Mesenchymal stem cell (in vitro differentiated cells and primary cell): ENCODE results near the gene DNAJC3. TPM values are rescaled to one million over a fixed set of nuclear protein-coding genes. Genes with fewer than 3 reads are reported as not detected.
A peak's percentile ranks its signal among the peaks of the same experiment; 100 is the strongest.

Experiments used
- DNase-seq: peaks from one replicate; pipeline ENCODE4 v3.0.0-alpha.2; 2013
- H2AFZ ChIP-seq: one replicate; pipeline ENCODE4 v1.6.1; 2013; ENCODE audit warnings: low read depth, mild to moderate bottlenecking, control low read depth, inconsistent platforms, low read length, moderate library complexity
- H2AK5ac ChIP-seq: 2 replicates; pipeline ENCODE4 v1.6.1; 2013; ENCODE audit warnings: low read length, moderate library complexity, mild to moderate bottlenecking, inconsistent platforms; ENCODE audit not compliant: severe bottlenecking
- H2BK120ac ChIP-seq: one replicate; pipeline ENCODE4 v1.6.1; 2013; ENCODE audit warnings: low read depth, mild to moderate bottlenecking, inconsistent platforms, low read length, moderate library complexity
- H2BK12ac ChIP-seq, 2 experiments: one replicate each; pipeline ENCODE4 v1.6.1; 2013; ENCODE audit warnings: inconsistent platforms in 2 of 2, low read length in 2 of 2, mild to moderate bottlenecking in 2 of 2, moderate library complexity in 2 of 2, control low read depth in 1 of 2
- H2BK15ac ChIP-seq: one replicate; pipeline ENCODE4 v1.6.1; 2013; ENCODE audit warnings: mild to moderate bottlenecking, low read depth, inconsistent platforms; ENCODE audit not compliant: poor library complexity, severe bottlenecking
- H2BK5ac ChIP-seq: 2 replicates; pipeline ENCODE4 v1.6.1; 2013; ENCODE audit warnings: low read depth, mild to moderate bottlenecking, low read length, control low read depth, inconsistent platforms; ENCODE audit not compliant: poor library complexity, severe bottlenecking
- H3K14ac ChIP-seq, 2 experiments: one replicate each; pipeline ENCODE4 v1.6.1; 2013; ENCODE audit warnings: inconsistent platforms in 2 of 2, low read length in 2 of 2, control low read depth in 1 of 2, mild to moderate bottlenecking in 1 of 2, moderate library complexity in 1 of 2
- H3K18ac ChIP-seq, 2 experiments: one replicate each; pipeline ENCODE4 v1.6.1; 2013; ENCODE audit warnings: inconsistent platforms in 2 of 2, low read length in 2 of 2, control low read depth in 1 of 2, low read depth in 1 of 2, mild to moderate bottlenecking in 1 of 2
- H3K23ac ChIP-seq, 2 experiments: one replicate each; pipeline ENCODE4 v1.6.1; 2013; ENCODE audit warnings: inconsistent platforms in 2 of 2, low read length in 2 of 2, mild to moderate bottlenecking in 2 of 2, moderate library complexity in 2 of 2, control low read depth in 1 of 2
- H3K27ac ChIP-seq: 2 replicates; pipeline ENCODE4 v1.5.1; 2013; ENCODE audit warnings: mild to moderate bottlenecking, moderate library complexity, low read length, control low read depth, inconsistent platforms; ENCODE audit not compliant: poor library complexity, severe bottlenecking
- H3K27me3 ChIP-seq, 2 experiments: 2 replicates each; pipeline versions ENCODE4 v1.6.1 to v1.7.0; 2013; ENCODE audit warnings: low read length in 2 of 2, mild to moderate bottlenecking in 2 of 2, moderate library complexity in 2 of 2, control low read depth in 1 of 2, inconsistent platforms in 1 of 2; ENCODE audit not compliant: control insufficient read depth in 1 of 2, insufficient read depth in 1 of 2
- H3K36me3 ChIP-seq, 2 experiments: 2 replicates each; pipeline versions ENCODE4 v1.6.1 to v1.7.0; 2013; ENCODE audit warnings: low read length in 2 of 2, control low read depth in 1 of 2, inconsistent platforms in 1 of 2, low read depth in 1 of 2, mild to moderate bottlenecking in 1 of 2; ENCODE audit not compliant: insufficient read depth in 2 of 2, control insufficient read depth in 1 of 2
- H3K4ac ChIP-seq, 2 experiments: one replicate each; pipeline ENCODE4 v1.6.1; 2013; ENCODE audit warnings: inconsistent platforms in 2 of 2, low read length in 2 of 2, mild to moderate bottlenecking in 2 of 2, moderate library complexity in 2 of 2, control low read depth in 1 of 2, low read depth in 1 of 2
- H3K4me1 ChIP-seq: 2 replicates; pipeline ENCODE4 v1.6.1; 2013; ENCODE audit warnings: low read depth, low read length, control low read depth; ENCODE audit not compliant: control insufficient read depth, insufficient read depth
- H3K4me2 ChIP-seq: 2 replicates; pipeline ENCODE4 v1.6.1; 2013; ENCODE audit warnings: low read length, mild to moderate bottlenecking, inconsistent platforms; ENCODE audit not compliant: poor library complexity, severe bottlenecking
- H3K4me3 ChIP-seq, 2 experiments: 2 replicates each; pipeline versions ENCODE4 v1.5.1 to v1.7.0; 2013; ENCODE audit warnings: low read length in 2 of 2, mild to moderate bottlenecking in 2 of 2, control low read depth in 1 of 2, low read depth in 1 of 2; ENCODE audit not compliant: insufficient read depth in 1 of 2
- H3K79me1 ChIP-seq: replicated peaks from 2 replicates; pipeline ENCODE4 v1.6.1; 2013; ENCODE audit warnings: mild to moderate bottlenecking, control low read depth, low read length, inconsistent platforms; ENCODE audit not compliant: poor library complexity, severe bottlenecking
- H3K9ac ChIP-seq: 2 replicates; pipeline ENCODE4 v1.7.0; 2013; ENCODE audit warnings: mild to moderate bottlenecking, low read length, moderate library complexity
- H3K9me3 ChIP-seq: 2 replicates; pipeline ENCODE4 v1.7.0; 2013; ENCODE audit warnings: mild to moderate bottlenecking, low read length; ENCODE audit not compliant: control insufficient read depth
- H4K8ac ChIP-seq: one replicate; pipeline ENCODE4 v1.6.1; 2013; ENCODE audit warnings: inconsistent platforms, mild to moderate bottlenecking, low read length, moderate library complexity
- H4K91ac ChIP-seq: one replicate; pipeline ENCODE4 v1.6.1; 2013; ENCODE audit warnings: mild to moderate bottlenecking, low read length, inconsistent platforms
- WGBS: methylation state at CpG from one replicate; pipeline ENCODE4 v1.1.7; 2013; ENCODE audit warnings: mixed read lengths; 5-methylcytosine and 5-hydroxymethylcytosine counted together
- polyA plus RNA-seq, 2 experiments: library from polyadenylated mRNA; stranded (reverse); fragments of 200-250 nt; gene quantifications; one replicate each; pipeline ENCODE4 v1.2.3, GENCODE V29; 2013

Gene DNAJC3
- 45.0 TPM for polyA plus RNA-seq (2013, experiment 1 of 2)
- polyA plus RNA-seq (2013, experiment 2 of 2), result 46.6 TPM

GRCh38 chr13:95676762-95677563 lies at the start of gene DNAJC3:
TSS of gene DNAJC3 (plus strand) at chr13:95677139. CDS start at chr13:95677256, 117 bp downstream.
- under 1% methylated on average over 89 of the region's 90 CpGs for WGBS
- Histone ChIP-seq H3K27ac (peak within 1 kb of the TSS; percentile 91), H3K36me3 (no peaks in the 10 kb centered on the region), H3K9me3 (no peaks in the 10 kb centered on the region), H3K4me2 (peak within 1 kb of the TSS; percentile 92), H2BK12ac (peak within 1 kb of the TSS in 1 of 2 experiments; percentile 63), H2AFZ (peak within 1 kb of the TSS; percentile 93), H3K4ac (peak within 1 kb of the TSS; percentile 57 to 95), H3K18ac (peak within 1 kb of the TSS; percentile 71 to 90), H3K4me3 (peak within 1 kb of the TSS; percentile 95 to 96), H4K8ac (peak within 1 kb of the TSS; percentile 89), H3K27me3 (no peaks in the 10 kb centered on the region), H3K14ac (peak within 1 kb of the TSS in 1 of 2 experiments; percentile 68), H3K9ac (peak within 1 kb of the TSS; percentile 97), H2AK5ac (no peak within 1 kb of the TSS), H3K79me1 (peaks cover 6% of the 10 kb centered on the region), H4K91ac (peak within 1 kb of the TSS; percentile 78), H3K4me1 (peaks cover 2% of the 10 kb centered on the region), H3K23ac (peak within 1 kb of the TSS; percentile 8 to 96), H2BK5ac (peak within 1 kb of the TSS; percentile 85), H2BK15ac (peak within 1 kb of the TSS; percentile 89), H2BK120ac (no peak within 1 kb of the TSS)
- DNase-seq, result peak; percentile 98

- WGBS, result 96% methylated on average over 1 of the region's 1 CpG
- no peak overlapping the region for H3K23ac ChIP-seq
Observed at GRCh38 chr13:95627590-95627989, 49.3 kb upstream of the DNAJC3 start.

GRCh38 chr13:95628488-95628887 lies 48.5 kb upstream of the DNAJC3 start:
- Histone ChIP-seq H3K14ac (no peak overlapping the region), H3K4me1 (peaks cover 4% of the 10 kb centered on the region), H2AFZ (no peak overlapping the region), H3K9me3 (no peaks in the 10 kb centered on the region), H3K9ac (no peak overlapping the region), H4K91ac (no peak overlapping the region), H3K79me1 (peaks cover 19% of the 10 kb centered on the region), H2BK12ac (no peak overlapping the region), H3K36me3 (peaks cover 34 to 93% of the 10 kb centered on the region in 2 experiments), H2BK120ac (no peak overlapping the region), H4K8ac (no peak overlapping the region), H3K23ac (no peak overlapping the region), H3K4me2 (no peak overlapping the region), H3K4me3 (no peak overlapping the region), H2BK15ac (no peak overlapping the region), H3K27me3 (no peaks in the 10 kb centered on the region), H3K4ac (no peak overlapping the region), H2BK5ac (no peak overlapping the region), H3K18ac (no peak overlapping the region), H2AK5ac (no peak overlapping the region), H3K27ac (no peak overlapping the region)
- WGBS, result 90% methylated on average over 1 of the region's 1 CpG
- no peak for DNase-seq

More at GRCh38 chr13:95627590-95627989, 49.3 kb upstream of the DNAJC3 start:
- Histone ChIP-seq H2AFZ (no peak overlapping the region), H2BK12ac (no peak overlapping the region), H3K27ac (no peak overlapping the region), H3K4me3 (peak overlapping the region in 1 of 2 experiments; percentile 43), H4K8ac (no peak overlapping the region), H3K79me1 (peaks cover 18% of the 10 kb centered on the region), H3K27me3 (no peaks in the 10 kb centered on the region), H3K4me1 (peaks cover 7% of the 10 kb centered on the region), H2BK5ac (no peak overlapping the region), H2AK5ac (no peak overlapping the region), H4K91ac (no peak overlapping the region), H3K36me3 (peaks cover 29 to 93% of the 10 kb centered on the region in 2 experiments), H2BK120ac (no peak overlapping the region), H3K4ac (no peak overlapping the region), H3K9me3 (no peaks in the 10 kb centered on the region), H3K18ac (no peak overlapping the region), H3K4me2 (no peak overlapping the region), H3K9ac (no peak overlapping the region), H2BK15ac (no peak overlapping the region), H3K14ac (no peak overlapping the region)
- peak; percentile 14 for DNase-seq

GRCh38 chr13:95629071-95629470 lies 47.9 kb upstream of the DNAJC3 start:
- Histone ChIP-seq H2AK5ac (no peak overlapping the region), H3K4ac (no peak overlapping the region), H2BK15ac (no peak overlapping the region), H3K23ac (no peak overlapping the region), H2AFZ (no peak overlapping the region), H3K9ac (no peak overlapping the region), H3K79me1 (peaks cover 23% of the 10 kb centered on the region), H3K36me3 (peaks cover 39 to 94% of the 10 kb centered on the region in 2 experiments), H3K4me1 (peaks cover 3% of the 10 kb centered on the region), H3K9me3 (no peaks in the 10 kb centered on the region), H3K14ac (no peak overlapping the region), H2BK12ac (no peak overlapping the region), H3K27me3 (no peaks in the 10 kb centered on the region), H2BK5ac (no peak overlapping the region), H3K4me3 (no peak overlapping the region), H3K18ac (no peak overlapping the region), H4K8ac (no peak overlapping the region), H3K27ac (no peak overlapping the region), H3K4me2 (no peak overlapping the region), H4K91ac (no peak overlapping the region), H2BK120ac (no peak overlapping the region)
- no peak for DNase-seq
- 66% methylated on average over 3 of the region's 4 CpGs for WGBS
